ENCODE measurements around the gene GALNT1.
A peak's percentile ranks its signal among the peaks of the same experiment; 100 is the strongest.
"Not testable (repeated sequence)": the region's sequence is repeated elsewhere in the genome, so short reads cannot be mapped to it uniquely, and the experiment has no call there.

GALNT1 gene

DNA sequence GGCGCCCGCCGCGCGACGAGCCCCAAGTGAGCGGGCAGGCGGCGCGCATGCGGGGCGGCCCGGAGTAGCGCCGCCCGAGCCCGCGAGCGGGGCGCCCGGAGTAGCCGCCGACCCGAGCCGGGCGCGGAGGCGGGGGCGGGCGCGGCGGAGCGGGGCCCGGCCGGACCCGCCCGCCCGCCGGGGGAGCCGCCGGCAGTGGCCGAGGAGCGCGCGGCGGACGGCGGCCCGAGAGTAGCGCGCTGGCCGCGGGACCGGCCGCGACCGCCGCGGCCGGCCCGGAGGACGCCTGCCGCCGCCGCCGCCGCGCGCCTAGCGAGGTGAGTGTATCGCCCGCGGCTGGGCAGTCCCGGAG is at the start of gene GALNT1:
GALNT1 (plus strand) TSS at position 195 of the 352 bp plus-strand sequence. CDS start 72,923 bp downstream, outside the sequence.
- FAIRE-seq (no peak), DNase-seq (ENCODE audit: low spot score) (peak; percentile 47)

DNA sequence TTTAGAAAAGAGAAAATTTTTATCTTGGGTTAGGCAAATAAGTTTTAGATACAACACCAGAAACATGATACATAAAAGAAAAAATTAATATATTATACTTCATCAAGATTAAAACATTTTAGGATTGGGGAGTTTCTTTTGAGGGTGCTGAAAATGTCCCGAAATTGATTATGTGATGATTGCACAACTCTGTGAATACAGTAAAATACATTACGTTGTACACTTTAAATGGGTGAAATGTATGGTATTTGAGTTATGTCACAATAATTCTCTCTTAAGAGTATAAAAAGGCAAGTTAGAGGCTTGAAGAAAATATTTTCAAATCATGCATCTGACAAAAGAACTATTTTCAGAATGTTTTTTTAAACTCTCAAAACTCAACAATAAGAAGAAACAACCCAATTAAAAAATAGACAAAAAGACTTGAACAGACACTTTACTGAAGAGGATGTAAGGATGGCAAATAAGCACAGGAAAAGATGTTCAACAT is 47.6 kb upstream of the GALNT1 start:
- FAIRE-seq = no peak
- no peak for DNase-seq (ENCODE audit: low spot score)

DNA sequence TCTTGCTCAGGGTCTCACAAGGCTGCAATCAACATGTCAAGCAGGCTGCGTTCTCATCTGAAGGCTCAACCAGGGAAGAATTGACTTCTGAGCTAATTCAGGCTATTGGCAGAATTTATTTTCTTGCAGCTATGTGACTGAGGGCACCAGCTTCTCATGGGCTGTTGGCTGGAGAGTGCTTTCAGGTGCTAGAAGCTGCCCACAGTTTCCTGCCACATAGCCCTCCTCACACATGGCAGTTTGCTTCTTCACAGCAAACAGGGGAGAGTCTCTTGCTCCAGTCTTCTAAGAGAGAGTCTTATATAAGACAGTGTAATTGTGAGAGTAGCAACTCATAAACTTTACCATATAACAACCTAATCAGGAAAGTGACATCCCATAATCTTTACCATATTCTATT is 46.2 kb upstream of the GALNT1 start:
- no peak for FAIRE-seq

DNA sequence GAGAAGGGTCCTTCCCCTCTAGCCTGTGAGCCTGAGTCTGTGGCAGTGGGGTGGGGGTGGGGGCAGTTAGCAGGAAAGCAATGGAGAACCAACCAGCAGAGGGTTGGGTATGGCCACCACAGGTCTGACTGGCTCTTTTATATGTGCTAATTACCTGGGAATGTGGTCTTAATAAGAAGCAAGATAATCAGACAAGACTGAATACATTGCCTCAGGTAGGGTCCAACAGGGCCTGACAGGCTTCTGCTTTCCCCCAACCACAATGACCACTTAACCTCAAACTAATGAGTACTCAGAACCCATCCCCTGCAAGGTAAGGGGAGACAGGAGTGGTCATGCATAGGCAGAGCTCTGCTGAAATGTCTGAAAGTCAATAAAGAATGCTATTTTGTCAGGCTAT is 39.2 kb upstream of the GALNT1 start:
- DNase-seq (ENCODE audit: low spot score) (no peak), FAIRE-seq (no peak)

More for the DNA sequence above, 46.2 kb upstream of the GALNT1 start:
- DNase-seq (ENCODE audit: low spot score) = no peak

DNA sequence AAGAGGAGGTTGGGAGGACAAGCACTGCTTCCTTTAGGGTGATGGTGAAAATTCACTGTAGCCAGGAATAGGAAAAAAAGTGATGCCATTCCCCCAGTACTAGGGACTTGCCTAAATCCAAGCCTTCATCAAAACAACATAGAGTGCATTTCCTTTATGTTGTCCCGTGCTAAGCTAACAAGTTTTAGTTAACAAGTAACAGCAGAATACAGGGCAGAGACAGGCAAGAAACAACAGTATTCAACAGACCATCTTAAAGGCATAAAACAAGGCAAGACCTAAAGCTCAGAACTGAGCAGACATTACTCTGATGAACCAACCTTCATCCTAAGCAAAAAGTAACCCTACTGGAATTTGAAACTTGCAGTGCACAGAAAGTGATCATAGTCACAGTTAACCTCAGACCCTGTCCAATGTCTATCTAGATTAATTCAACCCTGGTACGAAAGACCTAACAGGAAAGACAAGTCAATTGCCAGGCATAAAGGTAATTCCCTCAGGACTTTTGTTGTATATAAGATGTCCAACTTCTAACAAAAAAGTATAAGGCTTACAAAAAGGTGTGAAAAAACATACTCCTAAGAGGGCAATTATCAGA is 34.4 kb upstream of the GALNT1 start:
- no peak for DNase-seq (ENCODE audit: low spot score)
- FAIRE-seq = no peak

DNA sequence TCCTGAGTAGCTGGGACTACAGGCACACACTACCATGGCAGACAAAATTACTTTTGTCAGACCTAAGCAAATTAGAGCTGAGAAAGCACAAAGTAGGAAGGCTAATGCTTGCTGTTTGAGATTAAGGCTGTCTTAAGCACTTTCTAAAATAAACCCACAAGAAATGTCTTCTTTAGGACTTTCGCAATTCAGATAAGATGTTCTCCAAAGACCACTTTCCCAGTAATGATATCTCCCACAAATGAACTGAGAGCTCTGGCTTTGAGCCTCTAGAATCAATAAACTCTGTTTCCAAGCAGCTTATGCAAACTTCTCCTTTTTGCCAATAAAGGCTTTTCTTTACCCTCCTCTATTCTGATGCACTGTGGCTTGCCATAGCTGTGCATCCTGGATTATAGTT is 32.0 kb upstream of the GALNT1 start:
- DNase-seq (ENCODE audit: low spot score) = no peak
- no peak for FAIRE-seq

DNA sequence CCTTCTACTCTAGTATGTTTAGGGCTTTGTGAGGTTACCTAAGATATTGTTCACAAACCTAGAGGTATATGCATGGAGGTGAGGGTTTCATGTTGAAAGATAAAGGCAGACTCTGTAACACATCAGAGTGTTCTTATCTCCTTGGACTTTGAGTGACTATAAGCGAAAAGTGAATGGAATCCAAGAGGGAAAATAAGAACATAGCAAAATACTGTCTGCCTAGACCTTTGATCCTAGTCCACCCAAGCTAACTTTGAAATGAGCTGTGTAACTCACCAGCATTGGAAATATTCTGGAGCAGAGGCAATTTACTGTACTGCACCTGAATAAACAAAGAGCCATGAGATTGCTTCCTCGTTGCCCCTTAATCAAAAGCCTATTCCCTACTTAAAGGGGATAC is 28.2 kb upstream of the GALNT1 start:
- DNase-seq (ENCODE audit: low spot score) = no peak
- no peak for FAIRE-seq

DNA sequence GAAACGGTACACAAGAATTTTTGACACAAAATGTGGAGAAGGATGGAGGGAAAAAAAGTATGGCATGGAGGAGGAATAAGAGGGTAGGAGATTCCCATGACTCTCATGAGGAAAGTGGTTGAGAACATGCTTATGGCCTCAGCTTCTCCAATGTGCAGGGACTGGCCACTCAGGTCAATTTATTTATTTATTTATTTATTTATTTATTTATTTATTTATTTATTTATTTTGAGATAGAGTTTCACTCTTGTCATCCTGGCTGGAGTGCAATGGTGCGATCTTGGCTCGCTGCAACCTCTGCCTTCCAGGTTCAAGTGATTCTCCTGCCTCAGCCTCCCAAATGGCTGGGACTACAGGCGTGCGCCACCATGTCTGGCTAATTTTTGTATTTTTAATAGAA is 26.0 kb upstream of the GALNT1 start:
- not testable (repeated sequence) for FAIRE-seq; DNase-seq (ENCODE audit: low spot score)

DNA sequence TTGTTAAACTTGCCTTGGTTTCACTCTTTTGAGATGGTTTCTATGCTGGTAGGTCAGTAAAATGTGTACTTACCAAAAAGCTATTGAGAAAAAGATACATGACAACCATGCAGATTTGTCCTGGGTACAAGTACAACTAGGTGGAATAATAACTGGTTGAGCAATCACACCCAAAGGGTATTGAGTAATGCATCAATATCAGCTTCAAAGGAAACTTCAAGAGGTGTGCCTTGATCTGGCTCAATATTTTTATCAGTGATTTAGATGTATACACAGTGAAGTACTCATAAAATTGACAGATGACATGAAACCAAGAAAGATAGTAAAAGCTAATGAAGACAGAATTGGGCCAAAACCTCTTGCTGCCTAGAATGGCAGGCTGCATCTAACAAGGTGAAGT is 21.7 kb upstream of the GALNT1 start:
- no peak for FAIRE-seq

DNA sequence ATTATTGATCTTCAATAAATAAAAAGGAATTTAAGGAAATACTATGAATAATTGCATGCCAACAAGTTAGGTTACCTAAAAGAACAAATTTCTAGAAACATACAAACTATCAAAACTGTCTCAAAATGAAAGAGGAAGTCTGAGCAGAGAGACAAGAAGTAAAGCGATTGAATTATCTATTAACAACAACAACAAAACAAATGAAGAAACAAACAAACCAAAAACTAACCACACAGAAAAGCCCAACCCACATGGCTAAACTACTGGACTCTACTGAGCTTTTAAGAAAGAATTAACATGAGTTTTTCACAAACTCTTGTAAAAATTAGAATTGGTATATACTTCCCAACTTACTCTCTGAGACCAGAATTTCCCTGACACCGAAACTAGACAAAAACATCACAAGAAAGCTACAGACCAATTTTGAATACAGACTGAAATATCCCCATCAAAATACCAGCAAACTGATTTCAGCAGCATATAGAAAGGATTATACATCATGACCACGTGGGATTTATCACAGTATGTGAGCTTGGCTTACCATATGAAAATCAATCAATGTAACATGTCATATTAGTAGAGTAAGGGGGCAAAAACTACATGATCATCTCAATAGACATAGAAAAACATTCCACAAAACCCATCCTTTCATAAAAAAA is 16.6 kb upstream of the GALNT1 start:
- FAIRE-seq (no peak), DNase-seq (ENCODE audit: low spot score) (no peak)

More for the DNA sequence above, 21.7 kb upstream of the GALNT1 start:
- DNase-seq (ENCODE audit: low spot score) = no peak

DNA sequence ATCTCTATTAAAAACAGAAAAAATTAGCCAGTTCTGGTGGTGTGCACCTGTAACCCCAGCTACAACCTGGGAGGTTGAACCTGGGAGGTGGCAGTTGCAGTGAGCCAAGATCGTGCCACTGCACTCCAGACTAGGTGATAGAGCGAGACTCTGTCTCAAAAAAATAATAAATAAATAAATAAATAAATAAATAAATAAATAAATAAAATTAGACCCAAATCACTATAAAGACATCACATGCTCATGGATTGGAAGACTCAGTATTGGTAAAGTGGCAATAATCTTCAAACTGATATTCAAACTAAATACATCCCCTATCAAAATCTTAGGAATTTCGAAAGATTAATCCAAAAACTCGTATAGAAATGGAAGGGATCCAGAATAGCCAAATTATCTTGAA is 15.5 kb upstream of the GALNT1 start:
- FAIRE-seq (no peak), DNase-seq (ENCODE audit: low spot score) (no peak)

DNA sequence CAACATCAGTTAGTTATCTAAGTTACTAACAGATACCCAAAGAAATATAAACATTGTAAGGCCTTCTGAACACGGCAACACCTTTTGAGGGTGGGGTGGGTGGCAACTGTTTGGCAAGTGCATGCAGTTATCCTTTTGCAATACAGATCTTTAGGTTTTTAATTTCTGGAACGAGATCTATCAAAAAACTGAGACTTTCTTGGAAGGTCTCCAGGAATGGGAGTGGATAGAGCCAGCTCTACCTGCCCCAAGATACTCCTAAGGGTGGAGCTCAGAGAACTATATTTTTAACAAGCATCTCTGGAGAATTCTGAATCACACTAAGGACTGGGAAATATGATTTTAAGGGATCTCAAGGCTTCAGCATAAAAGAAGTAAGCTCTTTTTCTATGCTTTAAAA is 11.4 kb upstream of the GALNT1 start:
- DNase-seq (ENCODE audit: low spot score) (no peak), FAIRE-seq (no peak)

DNA sequence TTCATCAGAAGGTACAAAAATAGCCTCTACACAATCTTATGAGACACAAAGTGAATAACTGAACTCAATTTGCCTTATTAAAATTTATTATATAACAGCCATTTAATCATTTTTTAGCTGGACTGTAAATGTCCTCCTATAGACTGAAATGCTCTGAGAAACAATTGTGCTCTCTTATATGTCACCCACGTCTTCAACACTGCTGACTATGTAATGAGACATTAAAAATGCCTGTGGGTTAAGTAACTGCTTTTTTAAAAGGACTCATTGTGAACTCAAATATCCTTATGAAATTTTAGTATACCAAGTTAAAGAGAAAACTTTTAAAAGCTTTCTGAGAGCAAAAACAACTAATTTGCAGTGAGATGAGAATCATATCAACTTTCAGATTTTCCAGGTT is 10.4 kb upstream of the GALNT1 start:
- no peak for DNase-seq (ENCODE audit: low spot score)
- FAIRE-seq = no peak

DNA sequence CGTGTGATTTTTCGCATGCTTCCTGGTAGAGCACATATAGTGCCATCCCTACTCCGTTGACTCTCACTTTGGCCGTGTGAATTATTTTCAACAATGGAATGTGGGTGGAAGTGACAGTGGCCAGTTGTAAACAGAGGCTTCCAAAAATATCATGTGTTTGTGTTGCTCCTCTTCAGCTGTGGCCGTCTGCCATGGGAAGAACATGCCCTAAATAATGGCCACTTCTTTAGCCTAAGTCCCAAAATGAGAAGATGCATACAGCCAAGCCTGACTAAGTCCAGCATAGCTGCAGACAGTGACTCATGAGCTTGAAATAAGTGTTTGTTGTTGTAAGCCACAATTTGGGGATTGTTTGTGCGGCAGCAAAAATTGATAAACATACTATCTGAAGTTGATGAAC is 8.9 kb upstream of the GALNT1 start:
- FAIRE-seq (no peak), DNase-seq (ENCODE audit: low spot score) (no peak)

DNA sequence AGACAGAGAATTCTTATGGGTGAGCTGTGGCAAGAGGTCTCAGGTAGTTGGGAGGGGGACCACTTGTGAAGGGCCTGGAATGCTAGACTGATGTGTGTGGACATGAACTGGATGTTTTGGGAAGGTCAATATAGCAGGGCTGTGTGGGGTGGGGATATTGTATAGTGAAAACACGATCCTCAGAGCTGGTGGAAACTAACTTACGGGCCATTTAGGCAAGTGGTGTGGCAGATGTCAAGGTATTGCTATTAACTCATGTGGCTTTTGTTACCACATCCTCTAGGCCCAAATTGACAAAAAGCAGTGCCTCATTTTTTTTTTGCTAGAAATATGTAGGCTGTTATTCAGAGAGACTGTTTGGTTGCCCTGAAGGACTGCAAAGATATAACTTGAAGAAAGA is 8.0 kb upstream of the GALNT1 start:
- no peak for DNase-seq (ENCODE audit: low spot score)
- FAIRE-seq = no peak

DNA sequence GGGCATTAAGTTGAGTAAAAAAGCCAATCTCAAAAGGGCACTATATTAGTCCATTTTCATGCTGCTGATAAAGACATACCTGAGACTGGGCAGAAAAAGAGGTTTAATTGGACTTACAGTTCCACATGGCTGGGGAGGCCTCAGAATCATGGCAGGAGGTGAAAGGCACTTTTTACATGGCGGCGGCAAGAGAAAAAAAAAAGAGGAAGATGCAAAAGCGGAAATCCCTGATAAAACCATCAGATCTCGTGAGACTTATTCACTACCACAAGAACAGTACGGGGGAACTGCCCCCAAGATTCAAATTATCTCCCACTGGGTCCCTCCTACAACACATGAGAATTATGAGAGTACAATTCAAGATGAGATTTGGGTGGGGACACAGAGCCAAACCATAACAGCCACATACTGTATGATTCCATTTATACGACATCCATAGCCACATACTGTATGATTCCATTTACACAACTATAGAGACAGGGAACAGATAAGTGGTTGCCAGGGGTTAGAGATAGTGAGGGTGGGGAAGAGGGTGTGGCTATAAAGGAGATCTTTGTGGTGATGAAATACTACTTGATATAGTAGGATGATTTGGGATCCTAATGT is 5.2 kb upstream of the GALNT1 start:
- not testable (repeated sequence) for FAIRE-seq; DNase-seq (ENCODE audit: low spot score)

DNA sequence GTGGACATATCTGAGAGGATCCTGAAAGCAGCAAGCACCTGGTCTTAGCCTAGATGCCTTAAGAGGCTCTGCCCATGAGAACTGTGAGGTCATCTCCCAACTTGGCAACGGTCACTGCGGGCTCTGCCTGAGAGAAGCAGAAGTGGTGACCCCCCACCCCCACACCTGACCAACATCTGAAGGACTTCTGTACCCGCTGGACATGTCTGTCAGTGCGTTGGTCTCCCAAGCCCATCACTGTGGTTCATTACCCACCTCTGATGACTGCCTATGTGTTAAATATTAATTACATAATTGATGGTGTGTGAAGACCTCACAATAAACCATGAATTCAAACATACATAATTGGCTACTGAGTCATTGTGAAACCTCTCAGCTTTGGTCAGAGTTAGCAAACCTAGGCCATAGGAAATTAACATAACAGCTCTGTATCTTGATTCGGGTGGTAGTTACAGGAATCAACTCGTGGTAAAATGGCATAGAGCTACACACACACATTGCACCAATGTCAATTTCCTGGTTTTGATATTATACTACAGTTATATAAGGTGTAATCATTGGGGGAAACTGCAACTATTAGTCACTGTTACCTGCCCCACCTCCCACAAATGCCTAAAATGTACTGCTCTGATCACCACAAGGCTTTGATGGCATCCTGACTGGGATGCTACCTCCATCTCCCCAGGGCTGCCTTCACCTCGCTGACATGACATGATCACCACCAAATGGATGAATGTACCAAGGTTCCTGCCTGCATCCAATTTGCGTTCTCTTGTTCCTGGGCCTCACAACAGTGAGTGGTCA is 4.3 kb upstream of the GALNT1 start:
- DNase-seq (ENCODE audit: low spot score) = no peak

DNA sequence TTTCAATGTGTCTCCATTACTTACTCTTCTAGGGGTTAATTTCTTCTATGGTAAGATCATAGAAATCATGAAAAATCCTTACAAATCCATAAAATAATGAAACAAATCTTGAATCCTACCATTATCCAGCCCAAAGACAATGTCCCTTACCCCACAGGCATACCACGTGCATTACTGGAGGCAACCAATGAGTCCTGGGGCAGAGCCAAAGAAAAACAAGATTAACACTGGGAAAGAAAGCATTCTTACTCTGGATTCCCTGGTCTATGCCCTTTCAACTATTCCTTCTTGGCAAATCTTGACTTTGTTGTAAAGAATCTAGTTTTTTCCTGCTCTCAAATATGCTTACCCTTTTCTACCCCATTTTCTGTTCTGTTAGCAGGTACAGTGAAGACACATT is 3.1 kb upstream of the GALNT1 start:
- DNase-seq (ENCODE audit: low spot score) = no peak
- no peak for FAIRE-seq

More for the DNA sequence above, 4.3 kb upstream of the GALNT1 start:
- no peak for FAIRE-seq

DNA sequence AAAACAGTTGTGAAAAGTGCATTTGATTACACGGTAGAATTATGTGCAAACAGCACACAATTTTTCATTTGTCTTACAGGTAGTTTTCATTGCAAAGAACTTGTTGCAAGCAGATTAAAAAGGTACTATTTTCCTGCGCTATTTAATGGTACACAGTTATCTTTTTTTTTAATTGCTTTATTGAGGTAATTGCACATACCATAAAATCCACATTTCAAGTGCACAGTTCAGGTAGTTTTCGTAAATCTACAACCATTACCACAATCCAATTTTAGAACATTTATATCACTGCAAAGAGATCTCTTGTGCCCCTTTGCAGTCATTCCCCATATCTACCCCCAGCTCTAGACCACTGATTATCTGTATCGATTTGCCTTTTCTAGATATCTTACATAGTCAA is 2.6 kb upstream of the GALNT1 start:
- FAIRE-seq = no peak
- DNase-seq (ENCODE audit: low spot score) = no peak

DNA sequence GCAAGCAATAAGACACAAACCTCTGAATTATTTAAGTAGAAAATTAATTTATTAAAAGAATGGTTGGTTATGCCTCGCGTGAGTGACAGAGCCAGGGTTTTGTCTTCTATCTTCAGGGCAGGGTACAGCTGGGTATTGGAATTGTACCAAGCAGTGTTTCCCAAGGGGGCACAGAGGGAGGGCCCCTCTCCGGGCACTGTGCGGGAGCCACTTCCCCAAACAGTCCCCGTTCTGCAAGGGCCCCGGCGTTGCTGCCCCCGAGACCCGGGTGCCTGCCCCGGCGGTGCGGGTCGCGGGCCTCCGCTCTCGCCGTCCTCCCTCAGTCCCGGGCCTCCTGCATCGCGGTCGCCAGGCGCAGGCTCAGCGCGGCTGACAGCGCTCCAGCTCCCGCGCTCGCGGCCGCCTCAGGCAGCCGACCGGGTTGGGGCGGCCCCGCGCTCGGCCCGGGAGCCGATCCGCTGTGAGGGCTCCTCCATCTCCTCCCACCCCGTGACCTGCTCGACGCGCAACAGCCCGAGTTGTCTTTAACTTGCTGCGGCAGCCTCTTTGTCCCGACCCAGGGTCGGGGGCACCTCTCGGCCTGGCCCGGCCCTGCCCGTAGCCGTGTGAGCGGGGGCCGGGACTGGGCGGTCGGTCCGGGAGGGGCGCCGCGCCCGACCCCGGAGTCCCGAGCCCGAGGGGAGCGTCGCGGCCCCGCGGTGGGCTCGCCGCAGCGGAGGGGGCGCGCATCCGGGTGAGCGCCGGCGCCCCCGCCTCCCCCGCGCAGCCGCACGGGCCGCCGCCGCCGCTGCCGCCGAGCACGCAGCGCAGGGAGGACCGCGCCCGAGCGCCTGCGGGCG is 620 bp upstream of the GALNT1 start:
- FAIRE-seq = no peak

More for the DNA sequence above, 620 bp upstream of the GALNT1 start:
- peak; percentile 42 for DNase-seq (ENCODE audit: low spot score)

All from urothelium cell line (cell line).